MG63 (cell line): Measurements from ENCODE around the gene INS. TPM values are rescaled to one million over a fixed set of nuclear protein-coding genes. Genes with fewer than 3 reads are reported as not detected.
"Not testable (repeated sequence)": the region's sequence is repeated elsewhere in the genome, so short reads cannot be mapped to it uniquely, and the experiment has no call there.

ENCODE experiments used
- DNase-seq: peaks from one replicate; pipeline ENCODE4 v3.0.0-alpha.2; 2020
- H3K27me3 ChIP-seq: fragments of 250-450 bp; sonication (Bioruptor Pico); 2 replicates; pipeline ENCODE4 v1.5.1; 2020; ENCODE audit warnings: mild to moderate bottlenecking, moderate library complexity
- H3K36me3 ChIP-seq: fragments of 250-450 bp; sonication (Bioruptor Pico); 2 replicates; pipeline ENCODE4 v1.5.1; 2020; ENCODE audit warnings: mild to moderate bottlenecking, moderate library complexity
- H3K4me3 ChIP-seq: fragments of 250-450 bp; sonication (Bioruptor Pico); 2 replicates; pipeline ENCODE4 v1.5.1; 2020; ENCODE audit warnings: mild to moderate bottlenecking, moderate library complexity
- H3K9me3 ChIP-seq: fragments of 250-450 bp; sonication (Bioruptor Pico); 2 replicates; pipeline ENCODE4 v1.5.1; 2020; ENCODE audit warnings: mild to moderate bottlenecking, moderate library complexity
- total RNA-seq: library from RNA; depleted of rRNA; stranded (reverse); fragments of >200 nt; shearing (Covaris generic); gene quantifications from 2 replicates; pipeline ENCODE4 v1.2.3, GENCODE V29; 2014; ENCODE audit warnings: low replicate concordance

The INS gene
- total RNA-seq, 1 experiment from 2014 or later = not detected

DNA sequence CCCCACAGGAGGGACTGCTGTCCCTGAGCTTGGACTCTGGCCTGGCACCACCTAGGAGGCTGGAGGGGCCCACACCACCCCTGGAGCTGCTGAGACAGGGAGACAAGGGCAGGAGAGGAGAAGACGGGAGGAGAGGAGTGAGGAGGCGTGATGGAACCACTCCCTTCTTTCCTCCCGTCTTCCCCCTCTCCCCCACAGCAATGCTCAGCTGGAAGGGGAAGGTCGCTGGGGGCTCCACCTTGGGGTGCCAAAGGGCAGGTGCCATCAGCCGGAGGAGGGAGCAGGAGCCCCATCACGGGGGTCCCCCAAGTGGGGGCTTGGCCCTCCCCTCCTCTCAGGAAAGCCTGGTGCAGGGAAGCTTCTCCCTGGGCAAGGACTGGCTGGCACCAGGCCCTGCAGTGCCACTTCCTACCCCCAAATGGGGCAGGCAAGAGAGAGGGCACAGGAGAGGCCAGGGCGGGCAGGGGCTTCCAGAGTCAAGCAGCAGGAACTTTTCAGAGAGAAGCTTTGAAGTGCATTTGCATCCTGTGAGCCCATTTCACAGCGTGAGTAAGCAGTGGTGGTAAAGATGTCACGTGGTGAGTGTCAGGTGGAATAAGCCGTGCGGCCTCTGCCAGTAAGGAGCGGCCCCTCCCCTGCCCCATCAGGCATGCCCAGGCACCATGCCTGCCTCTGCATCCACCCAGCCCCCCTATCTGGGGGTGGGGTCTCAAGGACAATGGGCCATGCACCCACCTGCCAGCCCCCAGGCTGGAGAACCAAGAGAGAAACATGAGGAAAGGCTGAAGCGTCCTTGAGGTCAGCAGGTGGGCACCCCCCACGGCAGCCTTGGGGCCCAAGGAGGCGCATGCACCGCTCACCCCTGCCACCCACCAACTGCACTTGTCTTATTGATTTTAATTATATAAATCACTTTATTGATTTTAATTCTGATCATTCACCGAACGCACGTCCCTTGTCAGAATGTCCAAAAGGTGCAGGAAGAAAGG lies 26.7 kb downstream of the INS start:
- no peak overlapping the region for H3K4me3 ChIP-seq
- H3K9me3 ChIP-seq = no peaks in the 10 kb centered on the region
- no peaks in the 10 kb centered on the region for H3K36me3 ChIP-seq
- H3K27me3 ChIP-seq = peaks cover 13% of the 10 kb centered on the region
- no peak for DNase-seq

DNA sequence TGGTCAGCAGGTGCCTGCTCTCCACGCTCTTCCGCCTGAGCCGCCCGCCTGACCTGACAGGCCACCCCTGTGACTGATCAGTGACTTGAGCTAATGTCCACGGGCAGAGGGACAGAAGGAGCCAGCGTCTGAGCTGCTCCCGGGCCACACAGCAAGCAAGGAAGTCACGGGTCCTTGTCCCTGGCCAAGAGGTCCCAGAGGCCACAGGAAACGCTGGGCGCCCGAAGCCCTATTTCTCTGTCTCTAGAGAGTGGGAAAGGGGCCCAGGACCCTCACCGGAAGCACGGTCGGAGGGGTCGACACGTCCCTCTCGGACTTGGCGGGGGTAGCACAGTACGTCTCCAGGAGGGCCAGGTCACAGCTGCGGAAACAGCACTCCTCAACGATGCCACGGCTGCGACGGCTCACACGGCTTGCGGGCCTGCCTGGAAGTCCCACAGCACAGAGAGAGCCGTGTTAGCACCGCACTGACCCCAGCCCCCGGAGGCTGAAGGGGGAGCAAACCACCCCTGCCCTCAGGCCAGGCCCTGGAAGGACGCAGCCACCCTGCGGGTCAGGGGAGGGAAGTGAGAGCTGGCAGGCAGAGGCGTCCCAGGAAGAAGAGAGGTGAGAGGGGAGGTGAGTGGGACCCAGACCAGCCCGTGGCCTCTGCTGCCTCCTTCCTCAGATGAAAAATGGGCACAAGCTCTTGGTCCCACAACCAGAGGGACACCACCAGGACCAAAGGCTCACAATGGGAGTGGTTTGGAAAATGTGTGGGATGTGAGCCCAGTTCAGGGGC lies 27.6 kb downstream of the INS start:
- no peak for DNase-seq
- H3K4me3 ChIP-seq = no peak overlapping the region
- H3K27me3 ChIP-seq = peaks cover 11% of the 10 kb centered on the region
- H3K9me3 ChIP-seq = no peaks in the 10 kb centered on the region
- no peaks in the 10 kb centered on the region for H3K36me3 ChIP-seq

DNA sequence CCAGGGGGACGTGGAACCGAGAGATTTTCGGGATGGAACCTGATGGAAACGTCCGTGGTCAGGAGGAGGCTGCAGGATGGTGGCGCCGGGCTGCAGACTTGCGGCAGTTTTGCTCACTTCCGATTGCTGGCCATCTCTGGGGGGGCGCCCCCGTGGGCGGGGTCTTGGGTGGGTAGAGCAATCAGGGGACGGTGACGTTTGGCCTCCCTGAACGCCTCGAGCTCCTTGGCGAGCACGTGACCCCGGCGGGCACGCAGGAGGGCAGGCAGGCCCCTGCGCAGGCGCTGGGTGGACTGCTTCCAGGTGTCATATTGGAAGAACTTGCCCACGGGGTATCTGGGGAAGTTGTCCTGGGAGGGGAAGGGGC lies 28.2 kb downstream of the INS start:
- Histone ChIP-seq H3K9me3 (no peaks in the 10 kb centered on the region), H3K27me3 (peaks cover 7% of the 10 kb centered on the region), H3K36me3 (no peaks in the 10 kb centered on the region), H3K4me3 (no peak overlapping the region)
- no peak for DNase-seq

DNA sequence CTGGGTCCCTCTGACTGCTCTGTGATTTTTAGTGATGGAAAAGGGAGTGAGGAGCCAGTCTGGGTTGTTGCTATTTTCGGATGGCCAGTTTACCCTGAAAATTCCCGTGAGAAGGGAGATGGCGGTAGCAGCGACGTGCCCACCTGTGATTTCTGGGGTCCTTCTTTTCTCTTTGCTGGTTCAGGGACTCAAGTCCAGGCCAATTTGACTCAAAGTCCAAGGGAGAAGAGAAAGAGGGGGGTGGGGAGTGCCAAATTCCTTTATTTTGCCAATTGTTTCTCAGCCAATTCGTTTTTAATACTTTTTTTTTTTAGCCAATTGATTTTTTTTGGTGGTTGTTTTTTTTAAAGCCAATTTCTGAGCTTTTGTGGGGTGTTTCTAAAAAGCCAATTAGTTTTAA lies 28.8 kb downstream of the INS start:
- H3K9me3 ChIP-seq = no peaks in the 10 kb centered on the region
- peaks cover under 1% of the 10 kb centered on the region for H3K27me3 ChIP-seq
- H3K36me3 ChIP-seq = no peaks in the 10 kb centered on the region
- no peak for DNase-seq
- no peak overlapping the region for H3K4me3 ChIP-seq

DNA sequence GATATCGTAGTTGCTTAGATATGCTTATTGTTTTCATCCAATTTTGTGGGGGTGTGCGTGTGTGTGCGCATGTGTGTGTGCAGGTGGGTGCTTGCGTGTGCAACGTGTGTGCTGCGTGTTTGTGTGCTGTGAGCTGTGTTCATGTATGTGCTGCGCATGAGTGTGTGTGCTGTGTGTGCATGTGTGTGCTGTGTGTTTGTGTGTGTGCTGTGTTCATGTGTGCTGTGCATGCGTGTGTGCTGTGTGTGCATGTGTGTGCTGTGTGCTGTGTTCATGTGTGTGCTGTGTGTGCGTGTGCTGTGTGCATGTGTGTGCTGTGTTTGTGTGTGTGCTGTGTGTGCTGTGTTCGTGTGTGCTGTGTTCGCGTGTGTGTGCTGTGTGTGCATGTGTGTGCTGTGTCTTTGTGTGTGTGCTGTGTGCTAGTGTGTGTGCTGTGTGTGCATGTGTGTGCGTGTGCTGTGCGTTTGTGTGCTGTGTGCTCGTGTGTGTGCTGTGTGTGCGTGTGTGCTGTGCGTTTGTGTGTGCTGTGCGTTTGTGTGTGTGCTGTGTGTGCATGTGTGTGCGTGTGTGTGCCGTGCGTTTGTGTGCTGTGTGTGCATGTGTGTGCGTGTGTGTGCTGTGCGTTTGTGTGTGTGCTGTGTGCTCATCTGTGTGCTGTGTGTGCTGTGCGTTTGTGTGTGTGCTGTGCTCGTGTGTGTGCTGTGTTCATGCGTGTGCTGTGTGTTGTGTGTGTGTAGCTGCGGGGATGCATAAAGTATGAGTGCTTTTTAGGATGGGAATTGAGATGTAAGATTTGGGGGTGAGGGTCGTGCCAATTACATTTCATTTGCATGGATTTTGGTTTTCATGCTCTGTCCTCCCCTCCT lies 29.4 kb downstream of the INS start:
- H3K4me3 ChIP-seq = no peak overlapping the region
- no peak for DNase-seq
- H3K27me3 ChIP-seq = no peaks in the 10 kb centered on the region
- H3K36me3 ChIP-seq = no peaks in the 10 kb centered on the region
- H3K9me3 ChIP-seq = no peaks in the 10 kb centered on the region

DNA sequence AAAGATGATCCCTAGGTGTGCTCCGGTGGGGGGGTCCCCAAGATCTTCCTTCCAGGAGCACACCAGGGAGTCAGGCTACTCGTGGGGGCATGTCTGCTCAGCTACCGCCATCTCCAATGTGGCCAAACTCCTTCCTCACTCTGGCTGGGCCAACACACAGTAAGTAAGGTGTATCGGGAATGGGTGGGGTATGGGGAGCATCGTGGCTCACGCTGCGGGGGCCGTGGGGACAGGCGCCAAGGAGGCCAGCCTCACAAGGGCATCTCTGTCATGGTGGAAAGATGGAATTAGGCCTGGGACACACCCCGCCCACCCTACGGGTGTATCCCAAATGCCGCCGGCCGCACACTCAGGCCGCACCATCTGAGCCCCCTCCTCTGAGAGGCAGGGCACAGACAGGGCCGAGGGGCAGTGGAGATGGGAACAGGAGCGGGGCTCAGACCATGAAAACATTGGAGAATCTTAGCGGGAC lies 30.1 kb downstream of the INS start:
- Histone ChIP-seq H3K27me3 (no peaks in the 10 kb centered on the region), H3K36me3 (no peaks in the 10 kb centered on the region), H3K9me3 (no peaks in the 10 kb centered on the region), H3K4me3 (no peak overlapping the region)
- no peak for DNase-seq

DNA sequence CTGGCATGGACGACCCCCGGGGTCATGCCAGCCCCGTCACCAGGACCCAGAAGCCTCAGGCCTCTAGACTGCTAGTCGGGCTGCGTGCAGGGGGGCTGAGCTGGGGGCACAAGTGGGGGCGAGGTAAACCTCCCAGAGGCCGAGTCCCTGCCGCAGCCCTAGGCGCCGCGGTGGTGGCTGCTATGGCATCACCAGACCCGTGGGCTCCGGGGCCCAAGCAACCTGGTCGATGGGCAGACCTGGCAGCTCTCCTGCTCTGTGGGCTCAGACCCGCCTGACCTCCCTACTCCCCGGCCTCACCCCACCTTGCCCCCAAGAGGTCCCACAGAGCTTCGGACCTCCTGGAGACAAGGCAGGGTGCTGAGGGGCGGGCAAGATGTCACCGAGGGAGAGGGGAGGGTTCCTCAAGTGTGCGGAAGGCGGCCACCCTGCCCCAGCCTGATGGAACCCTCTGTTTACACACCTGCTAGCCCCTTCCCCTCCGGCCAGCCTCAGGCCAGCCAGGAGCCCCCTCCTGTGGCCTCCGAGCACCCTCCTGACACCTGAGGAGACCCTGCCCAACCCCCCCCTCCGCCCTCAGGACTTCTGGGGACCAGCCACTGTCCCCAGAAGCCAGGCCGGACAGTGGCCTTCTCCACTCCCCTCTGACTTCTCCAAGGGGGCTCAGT lies 31.2 kb downstream of the INS start:
- Histone ChIP-seq H3K4me3 (no peak overlapping the region), H3K36me3 (no peaks in the 10 kb centered on the region), H3K27me3 (no peaks in the 10 kb centered on the region), H3K9me3 (no peaks in the 10 kb centered on the region)
- no peak for DNase-seq

DNA sequence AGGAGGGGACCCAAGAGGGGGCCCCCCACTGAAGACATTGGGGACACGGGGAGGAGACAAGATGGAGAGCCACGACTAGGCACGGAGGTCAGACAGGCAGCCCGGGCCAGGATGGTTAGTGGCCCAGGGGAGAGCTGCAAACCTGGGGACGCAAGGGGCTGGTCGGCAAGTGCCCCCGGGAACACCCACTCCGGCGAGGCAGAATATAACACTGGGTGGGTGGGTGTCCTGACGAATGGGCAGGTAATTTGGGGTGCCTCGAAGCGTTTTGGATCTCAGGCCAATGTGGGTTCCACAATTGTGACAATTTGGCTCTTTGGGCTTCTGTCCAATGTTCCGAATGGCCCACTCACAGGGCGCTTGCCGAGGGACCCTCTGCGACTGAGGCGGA lies 31.7 kb downstream of the INS start:
- no peaks in the 10 kb centered on the region for H3K36me3 ChIP-seq
- no peak for DNase-seq
- H3K27me3 ChIP-seq = no peaks in the 10 kb centered on the region
- no peak overlapping the region for H3K4me3 ChIP-seq
- no peaks in the 10 kb centered on the region for H3K9me3 ChIP-seq

DNA sequence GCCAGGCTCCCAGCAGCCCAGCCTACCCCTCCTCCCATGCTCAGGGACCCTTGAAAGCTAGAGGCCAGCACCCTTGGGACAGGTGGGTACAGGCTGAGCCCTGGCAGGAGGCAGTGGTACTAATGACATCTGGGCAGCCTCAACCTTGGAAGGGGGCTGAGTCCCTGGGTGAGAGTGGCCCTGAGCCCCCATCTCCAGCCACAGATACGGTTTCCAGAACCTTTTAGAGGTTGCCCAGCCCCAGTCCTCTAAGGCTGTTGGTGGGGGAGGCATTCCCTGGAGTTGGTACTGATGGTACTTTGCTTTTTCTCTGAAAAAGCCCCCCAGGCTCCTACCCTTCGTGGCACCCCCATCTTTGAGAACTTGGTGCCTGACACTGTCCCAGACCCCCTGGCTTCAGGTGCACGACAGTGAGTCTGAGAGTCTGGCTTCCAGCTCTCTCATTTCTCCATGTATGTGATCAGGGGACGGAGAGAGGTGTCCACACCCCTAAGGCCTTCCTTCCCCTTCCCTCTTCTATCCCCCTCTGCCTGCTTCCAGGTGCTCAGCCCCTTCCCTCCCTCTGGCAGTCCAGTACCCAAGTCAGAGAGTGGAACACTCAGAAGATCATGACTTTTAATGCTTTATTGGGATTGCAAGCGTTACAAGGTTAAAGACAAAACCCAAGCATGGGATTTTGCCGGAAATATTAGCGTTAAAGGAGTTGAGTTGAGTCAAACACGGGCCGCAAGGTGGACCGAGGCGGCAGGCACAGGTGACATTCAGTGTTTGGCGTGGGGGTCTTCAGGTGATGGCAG lies 32.3 kb downstream of the INS start:
- no peaks in the 10 kb centered on the region for H3K9me3 ChIP-seq
- H3K36me3 ChIP-seq = no peaks in the 10 kb centered on the region
- DNase-seq = no peak
- H3K27me3 ChIP-seq = no peaks in the 10 kb centered on the region
- H3K4me3 ChIP-seq = no peak overlapping the region

DNA sequence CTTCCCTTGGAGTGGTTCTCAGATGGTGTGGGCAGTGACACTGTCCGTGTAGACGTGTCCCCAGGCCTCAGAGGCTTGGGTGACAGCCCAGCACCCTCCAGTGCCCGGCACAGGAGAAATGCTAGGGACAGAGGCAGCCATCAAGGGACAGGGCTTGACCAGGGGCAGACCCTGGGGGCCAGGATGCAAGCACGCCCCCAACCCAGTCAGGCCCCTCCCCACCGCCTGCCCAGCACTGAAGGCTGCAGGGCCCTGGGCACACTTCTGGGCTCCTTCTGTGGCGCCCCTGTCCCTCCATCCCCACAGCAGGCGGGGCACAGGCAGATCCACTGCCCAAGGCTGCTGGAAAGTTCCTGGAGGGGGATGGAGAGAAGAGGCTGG lies 32.9 kb downstream of the INS start:
- no peaks in the 10 kb centered on the region for H3K36me3 ChIP-seq
- H3K4me3 ChIP-seq = no peak overlapping the region
- no peaks in the 10 kb centered on the region for H3K9me3 ChIP-seq
- no peak for DNase-seq
- H3K27me3 ChIP-seq = no peaks in the 10 kb centered on the region

DNA sequence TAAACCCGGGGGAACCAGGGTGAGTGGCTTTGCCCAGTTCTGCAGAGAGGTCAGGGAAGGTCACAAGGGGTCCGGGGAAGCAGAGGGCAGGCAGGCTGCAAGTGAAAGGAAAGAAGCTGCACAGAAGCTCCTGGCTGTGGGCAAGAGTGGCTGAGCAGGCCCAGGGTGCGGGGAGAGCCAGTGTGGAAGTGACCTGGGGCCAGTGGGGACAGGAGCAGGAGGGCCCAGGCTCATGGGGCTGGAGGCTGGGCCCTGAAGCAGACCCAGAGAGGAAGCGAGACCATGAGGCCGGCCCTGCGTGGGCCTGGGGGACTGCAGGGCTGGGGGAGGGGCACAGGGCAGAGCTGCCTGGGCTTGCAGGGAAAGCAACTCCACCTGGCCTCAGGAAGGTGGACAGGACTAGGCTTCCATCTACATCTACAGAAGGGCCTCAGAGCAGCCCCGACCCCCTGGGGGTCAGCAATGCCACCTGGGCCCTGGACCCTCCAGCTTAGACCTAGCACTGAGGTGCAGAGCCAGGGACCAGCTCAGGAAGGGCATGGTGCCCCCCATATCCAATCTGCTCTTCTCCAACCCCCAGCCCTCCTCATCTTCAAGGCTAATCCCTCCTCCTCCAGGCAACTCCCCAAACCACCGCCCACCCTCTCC lies 33.4 kb downstream of the INS start:
- no peak overlapping the region for H3K4me3 ChIP-seq
- no peak for DNase-seq
- no peaks in the 10 kb centered on the region for H3K36me3 ChIP-seq
- no peaks in the 10 kb centered on the region for H3K27me3 ChIP-seq
- H3K9me3 ChIP-seq = no peaks in the 10 kb centered on the region

DNA sequence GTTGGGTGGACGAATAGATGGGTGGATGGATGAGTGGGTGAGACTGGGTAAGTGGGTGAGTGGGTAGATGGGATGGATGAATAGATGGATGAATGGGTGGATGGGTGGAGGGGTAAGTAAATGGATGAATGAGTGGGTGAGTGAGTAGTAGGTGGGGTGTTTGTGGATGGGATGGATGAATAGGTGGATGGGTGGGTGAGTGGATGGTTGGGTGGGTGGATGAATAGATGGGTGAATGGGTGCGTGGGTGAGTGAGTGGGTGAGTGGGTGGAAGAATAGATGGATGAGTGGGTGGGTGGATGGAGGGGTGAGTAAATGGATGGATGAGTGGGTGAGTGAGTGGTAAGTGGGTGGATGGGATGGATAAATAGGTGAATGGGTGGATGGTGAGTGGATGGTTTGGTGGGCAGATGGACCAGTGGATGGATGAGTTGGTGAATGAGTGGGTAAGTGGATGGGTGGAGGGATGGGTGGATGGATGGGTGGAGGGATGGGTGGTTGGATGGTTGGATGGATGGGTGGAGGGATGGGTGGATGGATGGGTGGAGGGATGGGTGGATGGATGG lies 34.4 kb downstream of the INS start:
- Histone ChIP-seq H3K36me3 (no peaks in the 10 kb centered on the region), H3K27me3 (no peaks in the 10 kb centered on the region), H3K9me3 (no peaks in the 10 kb centered on the region), H3K4me3 (no peak overlapping the region)
- DNase-seq = no peak

DNA sequence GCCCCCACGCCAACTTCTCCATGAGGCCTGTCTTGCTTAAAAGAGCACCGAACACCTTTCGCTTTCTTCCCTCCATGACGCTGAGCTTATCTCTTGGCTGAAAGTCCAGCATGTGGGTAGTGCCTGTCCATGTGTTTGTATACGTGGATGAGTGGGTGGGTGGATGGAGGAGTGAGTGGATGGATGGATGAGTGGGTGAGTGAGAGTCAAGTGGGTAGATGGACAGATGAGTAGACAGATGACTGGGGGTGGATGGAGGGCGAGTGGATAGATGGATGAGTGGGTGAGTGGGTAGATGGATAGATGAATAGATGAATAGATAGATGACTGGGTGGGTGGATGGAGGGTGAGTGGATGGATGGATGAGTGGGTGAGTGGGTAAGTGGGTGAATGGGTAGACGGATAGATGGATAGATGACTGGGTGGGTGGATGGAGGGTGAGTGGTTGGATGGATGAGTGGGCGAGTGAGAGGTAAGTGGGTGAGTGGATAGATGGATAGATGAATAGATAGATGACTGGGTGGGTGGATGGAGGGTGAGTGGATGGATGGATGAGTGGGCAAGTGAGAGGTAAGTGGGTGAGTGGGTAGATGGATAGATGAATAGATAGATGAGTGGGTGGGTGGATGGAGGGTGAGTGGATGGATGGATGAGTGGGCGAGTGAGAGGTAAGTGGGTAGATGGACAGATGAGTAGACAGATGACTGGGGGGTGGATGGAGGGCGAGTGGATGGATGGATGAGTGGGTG lies 36.1 kb downstream of the INS start:
- not testable (repeated sequence) for H3K27me3 ChIP-seq, DNase-seq, H3K36me3 ChIP-seq, H3K4me3 ChIP-seq, H3K9me3 ChIP-seq

DNA sequence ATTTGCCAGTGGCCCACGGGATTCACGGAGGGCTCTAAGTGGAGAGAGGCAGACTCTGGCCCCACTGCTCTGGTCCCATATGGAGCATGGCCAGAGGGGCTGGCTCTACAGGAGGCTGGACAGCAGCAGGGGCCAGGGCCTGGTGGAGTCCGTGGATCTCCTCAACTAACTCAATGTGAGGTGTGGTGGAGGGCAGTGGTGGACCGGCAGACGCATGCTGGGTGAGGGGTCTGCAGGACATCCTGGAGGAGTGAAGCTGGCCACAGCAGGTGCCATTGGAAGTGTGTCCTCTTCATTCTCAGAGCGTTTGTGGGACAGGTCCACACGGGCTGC lies 37.4 kb downstream of the INS start:
- no peaks in the 10 kb centered on the region for H3K36me3 ChIP-seq
- H3K4me3 ChIP-seq = no peak overlapping the region
- no peaks in the 10 kb centered on the region for H3K9me3 ChIP-seq
- H3K27me3 ChIP-seq = no peaks in the 10 kb centered on the region; the same call in 1 of the 2 replicates
- DNase-seq = no peak
